ENCODE measurements around the gene ZXDC. TPM values are rescaled to one million over a fixed set of nuclear protein-coding genes. Genes with fewer than 3 reads are reported as not detected.

Gene ZXDC
- total RNA-seq, 1 donor from 2014 or later: 19.3 TPM

- H3K4me3 ChIP-seq (ENCODE audit: low read depth, low read length): no peak overlapping the region
Measured at GRCh38 chr3:126439346-126439967, 36.2 kb downstream of the ZXDC start.

GRCh38 chr3:126438746-126439145 lies 36.9 kb downstream of the ZXDC start:
- H3K4me3 ChIP-seq (ENCODE audit: low read depth, low read length): no peak overlapping the region
- TF ChIP-seq, protein P1, sequence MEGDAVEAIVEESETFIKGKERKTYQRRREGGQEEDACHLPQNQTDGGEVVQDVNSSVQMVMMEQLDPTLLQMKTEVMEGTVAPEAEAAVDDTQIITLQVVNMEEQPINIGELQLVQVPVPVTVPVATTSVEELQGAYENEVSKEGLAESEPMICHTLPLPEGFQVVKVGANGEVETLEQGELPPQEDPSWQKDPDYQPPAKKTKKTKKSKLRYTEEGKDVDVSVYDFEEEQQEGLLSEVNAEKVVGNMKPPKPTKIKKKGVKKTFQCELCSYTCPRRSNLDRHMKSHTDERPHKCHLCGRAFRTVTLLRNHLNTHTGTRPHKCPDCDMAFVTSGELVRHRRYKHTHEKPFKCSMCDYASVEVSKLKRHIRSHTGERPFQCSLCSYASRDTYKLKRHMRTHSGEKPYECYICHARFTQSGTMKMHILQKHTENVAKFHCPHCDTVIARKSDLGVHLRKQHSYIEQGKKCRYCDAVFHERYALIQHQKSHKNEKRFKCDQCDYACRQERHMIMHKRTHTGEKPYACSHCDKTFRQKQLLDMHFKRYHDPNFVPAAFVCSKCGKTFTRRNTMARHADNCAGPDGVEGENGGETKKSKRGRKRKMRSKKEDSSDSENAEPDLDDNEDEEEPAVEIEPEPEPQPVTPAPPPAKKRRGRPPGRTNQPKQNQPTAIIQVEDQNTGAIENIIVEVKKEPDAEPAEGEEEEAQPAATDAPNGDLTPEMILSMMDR (conservative IDR thresholded peaks at IDR 0.05; ENCODE audit: low read depth, low read length): no peak
- no peak for DNase-seq (ENCODE audit: low read depth)

More at GRCh38 chr3:126439346-126439967, 36.2 kb downstream of the ZXDC start:
- DNase-seq (ENCODE audit: low read depth): no peak
- TF ChIP-seq, protein P1 (conservative IDR thresholded peaks at IDR 0.05; ENCODE audit: low read depth, low read length): no peak

DNA sequence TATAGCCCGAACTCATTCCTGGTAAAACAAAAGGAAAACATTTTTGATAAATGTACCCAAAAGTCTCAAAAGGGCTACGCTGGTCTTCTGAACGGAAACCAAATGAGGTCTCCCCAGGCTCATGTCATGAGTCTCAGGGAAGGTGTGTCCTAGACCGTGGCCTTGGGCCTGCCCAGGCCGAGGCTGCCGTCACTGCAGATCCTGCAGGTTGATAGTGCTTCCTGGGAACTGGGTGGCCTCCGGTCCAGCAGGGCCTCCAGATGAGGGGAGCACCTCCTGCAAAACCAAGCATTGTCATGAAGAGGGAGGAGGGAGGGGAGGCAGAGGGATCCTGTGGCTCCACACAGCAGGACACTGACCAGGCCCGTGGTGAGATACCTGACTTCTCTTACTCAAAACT lies 37.5 kb downstream of the ZXDC start:
- TF ChIP-seq, protein P1 (conservative IDR thresholded peaks at IDR 0.05; ENCODE audit: low read depth, low read length): no peak
- no peak overlapping the region for H3K4me3 ChIP-seq (ENCODE audit: low read depth, low read length)
- DNase-seq (ENCODE audit: low read depth): no peak

DNA sequence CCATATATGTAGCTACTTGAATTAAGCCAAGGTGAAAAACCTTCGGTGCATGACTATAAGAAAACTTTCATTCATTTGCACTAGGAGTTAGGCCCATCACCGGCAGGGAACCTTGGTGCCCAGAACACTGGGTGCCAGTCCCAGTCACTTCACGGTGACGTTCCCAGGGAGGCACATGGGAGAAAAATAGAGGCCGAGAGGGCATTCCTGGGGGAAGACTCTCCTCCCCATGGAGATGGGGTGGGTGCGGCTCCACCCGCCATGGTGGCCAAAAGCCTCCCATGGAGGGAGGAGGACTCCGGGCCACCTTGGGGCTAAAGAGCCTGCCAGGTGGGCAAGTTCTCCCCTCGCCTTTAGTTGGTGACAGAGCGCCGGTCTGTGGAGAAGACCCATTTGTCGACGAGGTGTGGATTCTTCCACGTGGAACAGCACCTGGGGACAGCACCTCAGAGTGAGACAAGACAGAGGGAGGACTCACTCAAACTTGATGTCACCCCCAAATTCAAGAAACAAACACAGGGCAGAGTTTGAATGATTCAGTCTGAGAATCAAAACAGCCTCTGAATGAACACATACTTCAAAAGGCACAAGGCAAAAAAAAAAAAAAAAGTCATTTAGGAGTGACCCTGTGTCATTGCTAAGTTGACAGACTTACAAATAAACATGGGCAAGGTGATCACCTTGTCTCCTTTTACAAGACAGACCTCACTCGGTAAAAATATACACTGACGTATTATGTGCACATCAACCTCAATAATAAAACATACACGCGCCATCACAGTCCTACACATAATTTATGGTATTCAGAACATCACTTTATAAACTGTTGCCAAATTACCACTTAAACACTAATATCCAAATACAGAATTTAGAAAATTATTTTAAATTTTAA lies 38.6 kb downstream of the ZXDC start:
- no peak for DNase-seq (ENCODE audit: low read depth)
- TF ChIP-seq, protein P1 (conservative IDR thresholded peaks at IDR 0.05; ENCODE audit: low read depth, low read length): no peak
- H3K4me3 ChIP-seq (ENCODE audit: low read depth, low read length): no peak overlapping the region

- no peak for DNase-seq (ENCODE audit: low read depth)
- TF ChIP-seq, protein P1 (conservative IDR thresholded peaks at IDR 0.05; ENCODE audit: low read depth, low read length): no peak
- H3K4me3 ChIP-seq (ENCODE audit: low read depth, low read length): no peak overlapping the region
Measured at GRCh38 chr3:126435456-126436315, 40.0 kb downstream of the ZXDC start.

GRCh38 chr3:126434931-126435411 lies 40.7 kb downstream of the ZXDC start:
- no peak overlapping the region for H3K4me3 ChIP-seq (ENCODE audit: low read depth, low read length)
- DNase-seq (ENCODE audit: low read depth): no peak
- TF ChIP-seq, protein P1 (conservative IDR thresholded peaks at IDR 0.05; ENCODE audit: low read depth, low read length): no peak
